HEK293T (cell line): ENCODE results near the gene TOPBP1.

ENCODE experiments used
- FOXM1 ChIP-seq: fragments of 450-650 bp; IDR thresholded peaks from 2 replicates; pipeline ENCODE4 v1.6.1; 2017; ENCODE audit warnings: mild to moderate bottlenecking, borderline replicate concordance
- HDGF ChIP-seq: fragments of 450-650 bp; IDR thresholded peaks from 2 replicates; pipeline ENCODE4 v1.6.1; 2017; ENCODE audit warnings: antibody characterized with exemption, borderline replicate concordance
- SP1 ChIP-seq: fragments of 450-650 bp; IDR thresholded peaks from 2 replicates; pipeline ENCODE4 v1.6.1; 2017

DNA sequence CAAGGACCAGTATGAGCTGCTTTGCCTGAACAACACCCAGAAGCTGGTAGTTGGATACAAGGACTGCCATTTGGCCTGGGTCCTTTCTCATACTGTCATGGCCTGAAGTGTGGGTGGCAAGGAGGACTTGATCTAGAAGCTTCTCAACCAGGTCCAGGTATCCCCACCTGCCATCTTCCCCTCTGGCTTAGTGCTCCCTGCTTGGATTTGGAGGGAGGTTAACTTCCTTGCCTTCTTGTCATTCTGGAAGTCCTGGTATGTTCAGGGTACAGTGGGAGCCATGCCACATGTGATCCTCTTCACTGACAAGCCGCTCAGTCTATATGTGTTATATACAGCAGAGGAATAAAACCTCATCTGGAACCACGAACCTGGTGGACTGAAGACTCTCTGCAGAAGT, 37.7 kb upstream of the TOPBP1 start:
- TF ChIP-seq HDGF (no peak), SP1 (no peak), FOXM1 (no peak)
